C4-2B (cell line): ENCODE results near the gene FUNDC2.
A peak's percentile ranks its signal among the peaks of the same experiment; 100 is the strongest.

ENCODE experiments used
- H3K27ac ChIP-seq: fragments of 450-650 bp; 2 replicates; pipeline ENCODE4 v1.5.1; 2017
- ZFX ChIP-seq: fragments of 450-650 bp; IDR thresholded peaks from 2 replicates; pipeline ENCODE4 v1.6.1; 2017
- TF ChIP-seq, protein P1 (sequence below): fragments of 450-650 bp; conservative IDR thresholded peaks from 2 replicates; pipeline ENCODE4 v1.5.1; 2017; ENCODE audit warnings: mild to moderate bottlenecking

Gene FUNDC2

DNA sequence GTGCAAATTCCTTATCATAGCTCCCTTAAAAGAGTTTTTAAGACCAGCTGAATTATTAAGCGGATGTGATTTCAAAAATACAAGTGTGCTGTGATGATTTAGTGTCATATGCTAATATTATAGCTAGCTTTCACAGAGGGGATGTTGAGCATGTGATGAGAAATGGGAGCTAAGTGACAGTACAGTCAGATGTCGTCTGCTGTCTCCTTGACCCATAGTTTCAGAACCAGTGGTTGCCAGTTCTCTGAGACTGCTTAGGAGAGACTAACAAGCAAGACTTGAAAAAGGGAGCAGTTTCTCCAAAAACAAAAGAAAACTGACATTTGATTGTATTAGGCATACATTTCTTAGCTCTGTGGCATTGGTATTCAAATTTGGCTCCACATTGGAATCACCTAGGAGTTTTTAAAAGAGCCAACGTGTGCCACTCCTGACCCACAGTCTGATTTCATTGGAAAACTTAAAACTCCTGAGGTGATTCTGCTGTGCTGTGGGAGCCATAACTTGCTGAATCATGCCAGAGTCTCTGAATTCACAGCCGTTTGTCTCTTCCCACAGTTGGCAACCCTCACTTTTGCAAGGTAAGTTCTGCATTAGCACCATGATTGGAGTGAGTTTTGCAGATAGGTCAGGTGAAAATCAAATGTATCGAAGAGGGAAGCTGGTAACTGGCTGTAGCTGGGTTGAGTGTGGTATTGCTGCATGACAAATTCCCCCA is 20.3 kb downstream of the FUNDC2 start:
- H3K27ac ChIP-seq: no peak overlapping the region

GRCh38 chrX:155048977-155049619 is 22.5 kb downstream of the FUNDC2 start:
- H3K27ac ChIP-seq: no peak overlapping the region
- TF ChIP-seq ZFX: no peak
- TF ChIP-seq, protein P1, sequence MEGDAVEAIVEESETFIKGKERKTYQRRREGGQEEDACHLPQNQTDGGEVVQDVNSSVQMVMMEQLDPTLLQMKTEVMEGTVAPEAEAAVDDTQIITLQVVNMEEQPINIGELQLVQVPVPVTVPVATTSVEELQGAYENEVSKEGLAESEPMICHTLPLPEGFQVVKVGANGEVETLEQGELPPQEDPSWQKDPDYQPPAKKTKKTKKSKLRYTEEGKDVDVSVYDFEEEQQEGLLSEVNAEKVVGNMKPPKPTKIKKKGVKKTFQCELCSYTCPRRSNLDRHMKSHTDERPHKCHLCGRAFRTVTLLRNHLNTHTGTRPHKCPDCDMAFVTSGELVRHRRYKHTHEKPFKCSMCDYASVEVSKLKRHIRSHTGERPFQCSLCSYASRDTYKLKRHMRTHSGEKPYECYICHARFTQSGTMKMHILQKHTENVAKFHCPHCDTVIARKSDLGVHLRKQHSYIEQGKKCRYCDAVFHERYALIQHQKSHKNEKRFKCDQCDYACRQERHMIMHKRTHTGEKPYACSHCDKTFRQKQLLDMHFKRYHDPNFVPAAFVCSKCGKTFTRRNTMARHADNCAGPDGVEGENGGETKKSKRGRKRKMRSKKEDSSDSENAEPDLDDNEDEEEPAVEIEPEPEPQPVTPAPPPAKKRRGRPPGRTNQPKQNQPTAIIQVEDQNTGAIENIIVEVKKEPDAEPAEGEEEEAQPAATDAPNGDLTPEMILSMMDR: peak; percentile 72

More for the DNA sequence above, 20.3 kb downstream of the FUNDC2 start:
- TF ChIP-seq, protein P1: no peak
- TF ChIP-seq ZFX: no peak

GRCh38 chrX:155052738-155053498 is 26.3 kb downstream of the FUNDC2 start:
- TF ChIP-seq, protein P1: no peak
- TF ChIP-seq ZFX: no peak
- H3K27ac ChIP-seq: no peak overlapping the region

DNA sequence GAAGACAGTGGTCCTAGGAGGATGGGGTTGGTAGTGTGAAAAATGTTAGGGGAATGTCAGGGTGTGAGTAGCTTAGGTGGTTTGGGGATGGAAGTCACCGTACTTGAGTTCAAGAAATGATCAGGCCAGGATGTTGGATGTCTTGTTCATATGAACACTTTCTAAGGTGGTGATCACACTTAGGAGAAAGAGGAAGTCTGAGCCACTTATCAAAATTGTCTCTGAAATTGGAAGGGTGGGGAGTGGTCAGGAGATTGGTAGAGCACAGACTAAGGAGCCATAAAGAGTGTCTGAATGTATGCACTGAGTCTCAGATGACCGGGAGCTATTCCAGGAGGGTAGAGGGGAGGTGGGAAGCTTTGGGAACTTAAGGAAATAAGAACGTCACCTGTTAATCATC is 27.0 kb downstream of the FUNDC2 start:
- H3K27ac ChIP-seq: no peak overlapping the region
- TF ChIP-seq, protein P1: no peak
- TF ChIP-seq ZFX: no peak

DNA sequence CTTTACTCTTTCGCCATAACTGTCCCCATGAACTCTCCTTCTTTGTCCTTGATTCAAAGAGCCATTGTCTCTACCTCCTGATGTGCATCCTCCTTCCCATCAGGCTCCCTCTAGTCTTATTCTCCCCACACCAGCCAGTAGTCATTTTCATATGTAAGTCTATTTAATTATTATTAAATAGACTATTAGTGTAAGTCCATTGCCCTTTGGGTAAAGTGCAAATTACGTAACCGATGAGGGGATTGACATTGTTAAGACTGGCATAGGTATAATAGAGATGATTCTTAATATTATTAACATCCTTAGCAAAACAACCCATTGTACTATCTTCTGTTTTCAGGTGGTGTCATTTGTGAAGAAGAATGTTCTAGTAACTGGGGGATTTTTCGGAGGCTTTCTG is 27.6 kb downstream of the FUNDC2 start:
- TF ChIP-seq ZFX: no peak
- TF ChIP-seq, protein P1: no peak
- no peak overlapping the region for H3K27ac ChIP-seq

GRCh38 chrX:155055494-155055893 is 28.9 kb downstream of the FUNDC2 start:
- H3K27ac ChIP-seq: no peak overlapping the region

More at GRCh38 chrX:155055494-155055893, 28.9 kb downstream of the FUNDC2 start:
- no peak for TF ChIP-seq ZFX
- TF ChIP-seq, protein P1: no peak
